GM12875 (cell line): ENCODE measurements around the gene KAZALD1.

Experiments
- H3K4me3 ChIP-seq: one replicate; pipeline ENCODE4 v1.5.1; 2011; ENCODE audit warnings: low read depth, low read length, control low read depth
- TF ChIP-seq, protein P1 (sequence below): IDR thresholded peaks from 2 replicates; pipeline ENCODE4 v1.5.1; 2011; ENCODE audit warnings: low read depth, mild to moderate bottlenecking, control low read depth, inconsistent platforms, low read length, moderate library complexity, borderline replicate concordance; ENCODE audit not compliant: insufficient read depth

Gene KAZALD1

DNA sequence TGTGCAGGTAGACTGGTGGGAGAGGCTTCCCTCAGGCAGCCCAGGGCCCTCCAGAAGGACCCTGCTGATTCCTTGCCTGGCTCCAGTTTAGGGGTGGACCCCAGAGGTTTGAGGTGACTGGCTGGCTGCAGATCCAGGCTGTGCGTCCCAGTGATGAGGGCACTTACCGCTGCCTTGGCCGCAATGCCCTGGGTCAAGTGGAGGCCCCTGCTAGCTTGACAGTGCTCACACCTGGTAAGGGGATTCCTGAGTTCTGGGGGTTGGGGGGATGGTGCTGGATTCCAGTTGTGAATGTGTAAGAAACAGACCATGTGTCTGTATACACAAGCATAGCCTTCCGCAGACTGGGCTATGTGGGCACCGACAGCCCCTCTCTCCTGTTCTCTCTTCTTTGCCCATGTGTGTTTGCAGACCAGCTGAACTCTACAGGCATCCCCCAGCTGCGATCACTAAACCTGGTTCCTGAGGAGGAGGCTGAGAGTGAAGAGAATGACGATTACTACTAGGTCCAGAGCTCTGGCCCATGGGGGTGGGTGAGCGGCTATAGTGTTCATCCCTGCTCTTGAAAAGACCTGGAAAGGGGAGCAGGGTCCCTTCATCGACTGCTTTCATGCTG is 2.7 kb downstream of the KAZALD1 start:
- H3K4me3 ChIP-seq: no peak overlapping the region
- TF ChIP-seq, protein P1, sequence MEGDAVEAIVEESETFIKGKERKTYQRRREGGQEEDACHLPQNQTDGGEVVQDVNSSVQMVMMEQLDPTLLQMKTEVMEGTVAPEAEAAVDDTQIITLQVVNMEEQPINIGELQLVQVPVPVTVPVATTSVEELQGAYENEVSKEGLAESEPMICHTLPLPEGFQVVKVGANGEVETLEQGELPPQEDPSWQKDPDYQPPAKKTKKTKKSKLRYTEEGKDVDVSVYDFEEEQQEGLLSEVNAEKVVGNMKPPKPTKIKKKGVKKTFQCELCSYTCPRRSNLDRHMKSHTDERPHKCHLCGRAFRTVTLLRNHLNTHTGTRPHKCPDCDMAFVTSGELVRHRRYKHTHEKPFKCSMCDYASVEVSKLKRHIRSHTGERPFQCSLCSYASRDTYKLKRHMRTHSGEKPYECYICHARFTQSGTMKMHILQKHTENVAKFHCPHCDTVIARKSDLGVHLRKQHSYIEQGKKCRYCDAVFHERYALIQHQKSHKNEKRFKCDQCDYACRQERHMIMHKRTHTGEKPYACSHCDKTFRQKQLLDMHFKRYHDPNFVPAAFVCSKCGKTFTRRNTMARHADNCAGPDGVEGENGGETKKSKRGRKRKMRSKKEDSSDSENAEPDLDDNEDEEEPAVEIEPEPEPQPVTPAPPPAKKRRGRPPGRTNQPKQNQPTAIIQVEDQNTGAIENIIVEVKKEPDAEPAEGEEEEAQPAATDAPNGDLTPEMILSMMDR: no peak

DNA sequence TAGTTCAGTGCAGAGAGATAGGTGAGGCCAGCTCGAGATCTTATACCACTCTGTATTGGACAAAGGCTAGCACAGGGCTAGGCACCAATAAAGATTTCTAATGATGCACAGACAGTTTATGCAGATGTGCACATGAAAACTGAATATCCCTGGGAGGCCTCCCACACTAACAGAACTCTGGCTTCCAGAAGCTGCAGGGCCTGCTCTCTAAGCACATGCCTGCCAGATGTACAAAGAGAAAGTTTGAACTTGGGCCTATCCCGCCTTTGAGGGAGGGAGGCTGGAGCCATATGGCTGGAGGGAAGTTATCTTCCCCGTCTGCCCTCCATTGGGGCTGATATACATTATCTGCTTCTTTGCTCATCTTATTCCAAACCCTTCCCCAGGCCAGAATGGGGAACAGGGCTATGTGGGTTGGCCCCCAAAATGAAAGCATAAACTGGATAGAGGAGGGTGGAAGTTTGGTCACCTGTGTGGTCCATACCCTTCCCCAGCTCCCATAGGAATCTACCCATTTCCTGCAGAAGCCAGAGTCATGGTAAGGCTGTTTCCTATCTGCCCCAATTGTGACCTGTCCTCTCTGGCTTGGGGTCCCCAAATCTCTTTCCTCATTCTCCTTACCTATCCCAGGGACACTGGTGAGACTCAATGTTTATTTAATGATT is 3.8 kb downstream of the KAZALD1 start:
- TF ChIP-seq, protein P1: no peak
- no peak overlapping the region for H3K4me3 ChIP-seq

DNA sequence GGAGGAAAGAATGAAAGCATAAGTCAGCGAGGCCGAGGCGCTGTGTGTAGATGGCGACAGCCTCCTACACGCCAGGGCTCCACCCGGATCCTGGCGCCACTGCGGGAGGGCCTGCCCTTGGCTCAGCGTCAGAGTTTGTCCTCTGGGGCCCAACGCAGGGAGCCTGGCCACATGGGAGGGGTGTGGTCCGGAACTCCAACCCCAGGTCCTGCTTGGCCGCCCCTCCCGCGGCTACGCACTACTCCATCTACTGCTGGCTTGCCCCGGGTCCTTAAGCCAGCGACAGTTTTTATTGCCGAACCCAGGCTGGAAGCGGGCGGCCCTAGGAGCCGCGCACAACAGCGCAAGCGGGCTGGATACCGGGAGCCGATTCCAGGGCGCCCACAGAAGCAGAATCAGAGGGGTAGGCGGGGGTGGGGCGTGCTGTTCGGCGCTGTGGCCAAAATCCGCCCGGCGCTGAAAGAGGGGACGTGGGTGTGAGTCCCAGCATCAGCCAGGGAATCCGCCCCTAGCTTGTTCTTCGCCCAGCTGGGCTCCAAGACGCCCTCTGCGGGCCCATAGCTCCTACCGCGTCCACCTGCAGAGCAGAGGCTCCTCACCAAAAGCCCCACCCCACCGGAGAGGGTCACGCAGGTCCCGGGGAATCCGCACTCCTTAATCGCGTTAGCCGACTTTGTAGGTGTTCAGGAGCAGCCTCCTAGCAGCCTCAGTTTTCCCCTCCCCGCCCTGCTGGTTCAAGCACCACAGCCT is 4.5 kb downstream of the KAZALD1 start:
- TF ChIP-seq, protein P1: peak; percentile 54
- peak overlapping the region; percentile 63 for H3K4me3 ChIP-seq

DNA sequence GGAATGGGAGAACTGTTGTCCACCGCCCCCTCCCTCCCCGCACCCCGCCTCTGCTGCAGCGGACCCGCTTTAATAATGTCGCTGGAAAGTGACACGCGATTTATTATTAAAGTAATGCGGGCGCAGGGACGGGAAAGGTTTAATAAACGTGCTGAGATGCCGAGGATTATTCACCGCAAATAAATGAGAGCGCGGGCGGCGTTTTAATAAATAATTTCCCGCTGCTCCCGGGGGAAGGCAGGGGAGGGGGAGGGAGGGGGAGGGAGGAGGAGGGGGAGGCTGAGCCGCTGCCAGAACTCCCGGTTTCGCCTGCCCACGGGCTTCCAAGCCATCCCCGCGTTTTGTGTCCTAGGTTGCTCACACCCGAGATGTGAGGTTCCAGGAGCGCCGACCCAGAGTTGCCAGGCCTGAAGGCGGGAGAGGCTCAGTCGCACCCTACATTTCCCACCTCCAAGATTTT is 5.1 kb downstream of the KAZALD1 start:
- TF ChIP-seq, protein P1: no peak

DNA sequence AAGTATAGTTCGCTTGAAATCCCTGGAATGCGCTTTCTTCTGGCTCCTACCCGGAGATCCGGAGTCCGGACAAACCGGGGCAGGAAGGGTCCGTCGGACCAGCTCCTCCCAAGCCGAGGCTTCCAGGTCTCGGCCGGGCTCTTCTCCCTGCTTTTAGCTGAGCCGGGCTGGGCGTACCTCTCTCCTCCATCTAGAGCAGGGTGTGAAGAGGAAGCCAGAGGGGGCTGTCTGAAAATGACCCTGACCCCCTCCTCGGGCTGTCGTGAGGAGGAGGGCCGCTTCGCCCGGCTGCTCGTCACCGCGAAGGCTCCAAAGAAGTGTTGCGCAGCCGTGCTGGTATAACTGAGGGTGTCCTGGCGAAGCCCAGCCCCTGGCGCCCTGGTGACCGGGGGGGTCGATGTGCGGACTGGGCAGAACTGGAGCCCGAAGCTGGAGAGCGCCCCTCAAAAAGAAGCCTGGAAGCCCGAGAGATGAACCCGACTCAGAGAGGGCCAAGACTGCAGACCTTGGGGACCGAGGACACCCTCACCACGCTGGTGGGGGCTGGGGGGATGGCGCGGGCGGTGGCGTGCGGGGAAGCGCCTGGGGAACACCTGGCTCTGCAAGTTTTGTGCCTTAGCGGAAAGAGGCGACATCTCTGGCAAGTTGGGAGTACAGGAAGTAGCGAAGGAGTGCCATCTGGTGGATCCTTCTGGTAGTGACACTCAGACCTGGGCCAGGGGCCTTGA is 5.7 kb downstream of the KAZALD1 start:
- TF ChIP-seq, protein P1: peak; percentile 73
- H3K4me3 ChIP-seq: peak overlapping the region; percentile 63

More for the DNA sequence above, 5.1 kb downstream of the KAZALD1 start:
- peak overlapping the region; percentile 63 for H3K4me3 ChIP-seq

DNA sequence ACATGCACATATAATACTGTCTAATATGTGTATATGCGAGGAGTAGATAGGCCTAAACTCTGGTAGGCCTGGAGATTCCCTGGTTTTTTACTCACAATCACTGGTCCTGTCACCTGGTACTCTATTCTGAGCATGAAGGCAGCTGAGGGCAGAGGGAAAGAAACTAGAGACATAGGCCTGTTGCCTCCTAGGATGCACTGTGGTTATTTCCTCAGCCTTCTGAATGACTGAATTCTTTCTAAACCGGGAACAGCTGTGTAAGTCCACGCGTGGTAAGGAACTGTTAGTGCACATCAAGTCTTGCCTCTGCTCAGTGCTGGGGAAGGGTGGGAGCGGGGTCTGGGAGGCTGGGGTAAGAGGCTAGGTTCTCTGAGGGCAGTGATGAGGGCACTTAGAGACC is 7.7 kb downstream of the KAZALD1 start:
- H3K4me3 ChIP-seq: no peak overlapping the region
- TF ChIP-seq, protein P1: no peak
